ENCODE data around the gene ABO. TPM values are rescaled to one million over a fixed set of nuclear protein-coding genes. Genes with fewer than 3 reads are reported as not detected.
"Not testable (repeated sequence)": the region's sequence is repeated elsewhere in the genome, so short reads cannot be mapped to it uniquely, and the experiment has no call there.

The ABO gene
- not detected for total RNA-seq

DNA sequence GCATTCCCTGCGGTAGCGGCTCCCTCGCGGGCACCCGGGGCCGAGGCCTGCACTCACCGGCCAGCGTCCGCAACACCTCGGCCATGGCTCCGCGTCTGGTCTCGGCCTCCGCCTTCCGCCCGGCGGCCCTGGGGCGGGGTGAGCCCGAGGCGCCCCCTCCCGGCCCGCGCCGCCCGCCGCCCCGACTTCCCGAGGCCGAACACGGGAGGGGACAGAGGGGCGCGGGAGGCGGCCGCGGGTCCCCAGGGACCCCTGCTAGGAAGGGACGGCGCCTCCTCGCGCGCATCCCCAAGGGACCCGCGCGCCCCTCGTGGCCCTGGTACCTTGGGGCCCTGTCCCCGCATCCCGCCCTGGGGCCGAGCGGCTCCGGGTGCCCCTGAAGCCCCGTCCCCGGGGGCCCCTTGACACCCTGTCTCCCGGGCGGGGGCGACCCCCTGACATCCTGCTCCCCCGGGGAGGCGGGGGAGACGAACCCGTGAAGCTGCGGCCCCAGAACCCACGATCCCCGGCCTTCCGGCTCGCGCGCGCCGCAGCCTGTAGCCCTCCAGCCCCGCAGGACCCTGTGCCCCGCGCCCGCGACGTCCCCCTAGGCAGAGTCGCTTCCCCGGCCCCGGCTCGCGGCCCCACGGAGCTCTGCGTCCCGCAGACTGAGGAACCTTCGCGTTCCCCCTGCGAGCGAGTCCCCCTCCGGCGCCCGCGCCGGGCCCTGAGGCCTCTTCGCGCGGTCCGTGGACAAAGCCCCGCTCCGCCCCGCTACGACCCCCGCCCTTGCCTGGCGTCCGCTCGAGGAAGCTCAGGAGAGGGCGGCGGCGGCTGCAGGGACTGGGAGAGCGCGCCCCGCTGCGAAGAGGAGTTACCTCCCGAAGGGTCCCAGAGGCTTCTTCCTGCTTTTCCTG lies at the start of gene ABO:
Gene ABO (minus strand): TSS at position 97 of the 896 bp plus-strand sequence.
- DNase-seq, result no peak

DNA sequence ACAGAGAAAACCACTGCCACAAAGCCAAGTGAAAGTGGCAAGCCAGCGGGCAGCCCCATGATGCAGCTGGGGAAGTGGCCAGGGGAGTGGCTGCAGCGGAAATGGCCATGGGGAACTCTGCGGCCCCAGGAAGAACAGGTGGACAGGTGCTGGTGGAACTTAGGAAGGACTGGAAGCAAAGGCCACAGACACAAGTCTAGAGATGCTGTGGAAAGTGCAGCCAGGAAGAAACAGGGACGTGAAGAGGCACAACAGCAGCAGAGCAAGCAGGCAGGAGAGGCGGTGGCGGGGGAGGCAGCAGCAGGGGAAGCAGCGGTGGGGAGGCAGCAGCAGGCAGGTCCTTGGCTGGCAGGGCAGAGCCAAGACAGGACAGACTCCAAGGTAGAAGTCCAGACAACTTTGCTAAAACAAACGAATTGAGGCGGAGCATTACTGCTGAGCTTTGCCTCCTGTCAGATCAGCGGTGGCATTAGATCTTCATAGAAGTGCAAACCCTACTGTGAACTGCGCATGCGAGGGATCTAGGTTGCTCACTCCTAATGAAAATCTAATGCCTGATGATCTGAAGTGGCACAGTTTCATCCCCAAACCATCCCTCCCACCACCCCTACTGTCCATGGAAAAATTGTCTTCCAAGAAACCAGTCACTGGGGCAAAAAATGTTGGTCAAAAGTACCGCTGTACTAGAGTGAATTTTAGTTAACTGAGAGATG lies 49.1 kb upstream of the ABO start:
- no peak for DNase-seq

DNA sequence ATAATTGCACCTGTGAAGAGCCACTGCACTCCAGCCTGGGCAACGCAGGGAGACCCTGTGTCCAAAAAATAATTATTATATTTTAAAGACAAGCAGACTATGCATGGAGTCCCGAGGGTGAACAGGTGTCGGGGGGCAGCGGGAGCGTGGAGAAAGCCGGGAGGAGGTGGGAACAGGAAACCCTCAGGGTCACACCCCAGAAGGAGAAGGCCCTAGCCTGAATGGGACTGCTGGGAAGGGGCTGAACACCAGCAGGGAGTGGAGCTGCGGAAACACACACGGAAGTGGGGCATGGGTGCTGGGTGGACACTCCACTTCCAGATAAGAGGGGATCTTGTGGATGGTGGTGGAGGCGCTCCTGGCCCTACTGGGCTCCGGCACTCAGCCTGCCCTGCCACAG lies 48.2 kb upstream of the ABO start:
- no peak for DNase-seq

DNA sequence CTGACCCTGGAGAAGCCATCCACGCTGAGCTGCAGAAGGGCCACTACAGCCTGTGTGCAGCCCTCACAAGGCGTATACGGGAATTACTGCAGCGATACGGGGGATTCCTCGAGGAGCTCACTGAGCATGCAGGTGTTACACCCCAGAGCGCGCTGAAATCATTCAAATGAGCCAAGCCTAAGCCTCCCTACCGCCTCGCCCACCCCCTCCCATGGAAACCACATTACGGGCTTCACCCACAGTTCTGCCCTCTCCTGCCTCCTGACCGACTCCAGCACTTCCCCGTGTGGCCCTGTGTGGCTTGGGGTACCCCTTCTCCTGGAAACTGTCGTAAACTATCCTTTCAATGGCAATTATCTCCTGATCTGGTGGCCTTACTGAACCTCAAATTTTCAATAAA lies 47.7 kb upstream of the ABO start:
- DNase-seq, result no peak

DNA sequence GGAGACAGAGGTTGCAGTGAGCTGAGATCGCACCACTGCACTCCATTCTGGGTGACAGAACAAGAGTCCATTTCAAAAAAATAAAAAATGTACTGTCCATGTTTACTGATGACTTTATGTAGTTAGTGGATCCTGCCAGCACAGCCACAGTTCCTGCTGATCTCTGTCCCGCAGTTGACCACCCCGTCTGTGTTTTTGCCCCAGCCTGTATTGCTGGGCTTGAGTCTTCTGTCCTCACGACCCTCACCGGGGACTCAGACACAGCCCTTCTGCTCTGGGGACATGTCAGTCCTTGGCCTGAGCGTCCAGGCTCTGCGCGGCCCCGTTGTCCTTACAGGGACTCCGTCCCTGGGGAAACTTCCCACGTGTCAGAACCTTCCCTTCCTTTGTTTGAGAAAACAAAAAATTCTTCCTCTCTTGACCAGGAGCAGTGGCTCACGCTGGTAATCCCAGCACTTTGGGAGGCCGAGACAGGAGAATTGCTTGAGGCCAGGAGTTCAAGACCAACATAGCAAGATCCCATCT lies 46.5 kb upstream of the ABO start:
- DNase-seq, result no peak

DNA sequence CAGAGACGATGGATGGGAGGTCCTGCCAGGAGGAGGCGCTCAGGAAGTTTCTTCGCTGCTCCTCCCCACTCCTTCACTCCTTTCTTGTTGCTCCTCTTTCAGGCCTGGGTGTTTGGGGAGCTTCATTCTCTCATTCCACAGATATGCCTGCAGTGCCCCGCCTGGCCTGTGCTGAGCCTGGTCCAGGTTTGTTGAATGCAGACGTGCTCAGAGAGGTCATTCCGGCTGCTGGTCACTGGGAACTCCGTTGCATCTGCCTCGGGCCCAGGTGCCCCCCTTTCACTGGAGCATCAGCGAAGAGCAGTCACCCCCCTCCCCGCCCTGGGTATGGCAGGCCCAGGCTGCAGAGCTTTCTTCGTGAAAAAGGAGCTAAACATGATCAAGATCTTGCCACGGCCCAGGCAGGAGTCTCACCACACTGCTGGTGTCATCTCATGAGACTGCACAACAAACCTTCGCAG lies 45.5 kb upstream of the ABO start:
- DNase-seq, result no peak

DNA sequence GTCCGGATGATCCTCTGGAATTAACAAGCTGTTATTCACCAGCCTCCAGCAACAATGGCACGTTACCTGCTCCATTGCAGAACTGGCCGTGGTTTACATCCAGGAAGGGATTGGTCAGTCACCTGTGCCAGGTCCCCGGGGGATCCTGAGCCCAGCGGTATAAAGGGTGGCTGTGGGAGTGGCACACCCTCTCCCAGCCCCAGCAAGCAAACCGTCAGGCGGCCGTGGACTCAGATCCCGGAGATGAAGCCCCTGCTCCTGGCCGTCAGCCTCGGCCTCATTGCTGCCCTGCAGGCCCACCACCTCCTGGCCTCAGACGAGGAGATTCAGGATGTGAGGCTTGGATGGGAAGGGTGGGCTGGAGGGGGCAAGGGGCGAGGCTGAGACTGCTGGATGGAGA lies 42.5 kb upstream of the ABO start:
- DNase-seq, result not testable (repeated sequence)

DNA sequence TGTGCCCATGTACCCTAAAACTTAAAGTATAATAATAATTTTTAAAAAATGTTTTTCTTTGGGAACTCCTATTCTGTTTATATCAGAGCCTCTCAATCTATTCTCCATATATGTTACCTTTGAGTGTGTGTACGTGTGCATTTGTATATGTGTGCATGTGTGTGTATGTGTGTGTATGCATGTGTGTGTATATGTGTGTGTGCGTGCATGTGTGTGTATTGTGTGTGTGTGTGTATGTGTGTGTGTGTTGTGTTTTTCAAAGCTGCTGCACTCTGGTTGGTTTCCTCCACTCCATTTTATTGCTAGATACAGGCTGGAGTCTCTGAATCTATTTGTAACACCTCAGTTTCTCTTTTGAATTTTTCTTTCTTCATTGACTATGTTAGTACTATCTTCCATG lies 41.0 kb upstream of the ABO start:
- DNase-seq, result no peak

DNA sequence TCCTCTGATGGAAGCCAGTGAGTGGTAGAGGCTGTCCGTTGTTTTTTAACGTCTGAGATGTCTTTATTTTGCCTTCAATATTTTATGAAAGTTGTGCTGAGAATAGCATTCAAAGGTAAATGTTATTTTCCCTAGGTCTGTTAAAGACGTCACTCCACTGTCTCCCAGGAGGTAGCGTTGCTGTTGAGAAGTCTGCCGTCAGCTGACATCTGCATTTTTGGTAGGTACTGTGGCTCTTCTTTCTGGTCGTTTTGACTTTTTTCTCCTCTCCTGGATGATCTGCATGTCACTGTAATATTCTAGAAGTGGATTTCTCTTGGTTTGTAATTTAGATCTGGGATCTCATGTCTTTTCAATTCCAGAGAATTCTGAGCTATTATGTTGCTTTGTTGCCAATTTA lies 34.6 kb upstream of the ABO start:
- no peak for DNase-seq

DNA sequence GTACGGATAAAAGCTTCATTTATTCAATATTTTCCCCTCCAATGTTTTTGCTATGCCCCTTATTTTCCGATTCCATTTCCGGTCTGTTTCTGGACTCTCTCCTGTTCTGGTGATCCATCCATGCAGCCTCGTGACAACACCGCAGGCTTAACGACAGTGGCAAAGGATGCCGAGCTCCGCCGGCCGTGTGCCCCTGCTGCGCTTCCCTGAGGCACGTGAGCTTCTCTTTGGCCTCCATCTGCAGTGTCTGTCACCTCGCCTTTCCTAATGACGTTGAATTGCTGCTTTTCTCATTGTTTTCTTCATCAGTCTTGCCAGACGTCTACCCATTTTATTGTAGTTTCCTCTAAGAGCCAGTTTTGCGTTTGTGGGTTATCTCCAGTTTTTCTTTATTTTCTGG lies 32.3 kb upstream of the ABO start:
- no peak for DNase-seq

DNA sequence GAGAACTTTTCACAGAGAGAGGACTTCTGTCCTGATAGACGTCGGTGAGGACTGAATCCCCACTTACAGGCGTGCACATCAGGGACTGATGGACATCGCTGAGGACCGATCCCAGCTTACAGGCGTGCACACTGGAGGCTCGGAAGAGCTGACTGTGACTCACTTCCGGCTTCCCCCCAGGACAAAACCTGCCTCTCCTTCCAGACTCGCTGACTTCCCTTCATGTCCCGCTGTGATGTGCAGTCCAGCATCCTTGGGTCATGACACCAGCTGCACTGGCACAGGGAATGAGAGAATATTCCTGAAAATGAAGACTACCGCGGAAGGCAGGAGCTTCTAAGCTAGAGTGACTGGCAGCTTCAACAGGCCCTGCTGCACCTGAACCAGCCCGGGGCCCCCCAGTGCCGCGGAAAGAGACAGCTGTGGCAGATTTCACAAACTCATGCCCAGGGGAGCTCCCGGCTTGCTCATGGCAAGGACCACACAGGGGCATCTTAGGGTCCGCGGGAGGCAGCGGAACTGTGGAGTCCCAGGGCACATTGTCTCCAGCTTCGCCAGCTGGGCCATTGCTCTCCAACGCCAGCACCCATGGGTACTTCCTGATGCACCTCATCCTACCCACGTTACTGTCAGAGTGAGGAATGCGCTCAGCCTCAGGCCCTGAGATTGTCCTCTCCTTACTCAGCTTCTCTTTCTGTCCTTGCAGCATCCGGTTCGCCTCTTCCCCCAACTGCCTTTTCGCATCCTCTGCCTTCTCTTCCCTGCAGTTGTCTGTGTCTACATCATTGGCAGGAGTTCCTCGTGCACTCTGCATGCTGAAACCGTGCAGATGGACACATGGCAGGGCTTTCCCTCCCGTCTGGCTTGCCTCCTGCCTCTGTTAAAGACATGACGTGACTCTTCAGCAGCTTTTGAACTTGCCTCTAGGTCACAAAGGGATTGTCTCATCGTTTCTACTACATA lies 31.5 kb upstream of the ABO start:
- no peak for DNase-seq

DNA sequence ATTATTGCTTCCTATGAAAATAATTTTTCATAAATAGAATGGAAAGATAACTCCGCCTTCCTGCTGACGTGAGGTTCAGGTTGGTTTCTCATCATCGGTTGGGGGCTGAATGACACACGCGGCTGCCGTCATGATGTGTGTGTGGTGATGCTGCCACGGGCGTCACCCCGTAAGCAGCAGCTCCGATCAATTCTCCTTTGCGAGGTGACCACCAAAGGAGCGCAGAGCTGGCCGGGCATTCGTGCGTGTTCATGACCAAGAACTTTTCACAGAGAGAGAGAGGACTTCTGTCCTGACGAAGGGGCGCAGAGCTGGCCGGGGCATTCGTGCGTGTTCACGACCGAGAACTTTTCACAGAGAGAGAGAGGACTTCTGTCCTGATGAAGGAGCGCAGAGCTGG lies 30.7 kb upstream of the ABO start:
- no peak for DNase-seq

DNA sequence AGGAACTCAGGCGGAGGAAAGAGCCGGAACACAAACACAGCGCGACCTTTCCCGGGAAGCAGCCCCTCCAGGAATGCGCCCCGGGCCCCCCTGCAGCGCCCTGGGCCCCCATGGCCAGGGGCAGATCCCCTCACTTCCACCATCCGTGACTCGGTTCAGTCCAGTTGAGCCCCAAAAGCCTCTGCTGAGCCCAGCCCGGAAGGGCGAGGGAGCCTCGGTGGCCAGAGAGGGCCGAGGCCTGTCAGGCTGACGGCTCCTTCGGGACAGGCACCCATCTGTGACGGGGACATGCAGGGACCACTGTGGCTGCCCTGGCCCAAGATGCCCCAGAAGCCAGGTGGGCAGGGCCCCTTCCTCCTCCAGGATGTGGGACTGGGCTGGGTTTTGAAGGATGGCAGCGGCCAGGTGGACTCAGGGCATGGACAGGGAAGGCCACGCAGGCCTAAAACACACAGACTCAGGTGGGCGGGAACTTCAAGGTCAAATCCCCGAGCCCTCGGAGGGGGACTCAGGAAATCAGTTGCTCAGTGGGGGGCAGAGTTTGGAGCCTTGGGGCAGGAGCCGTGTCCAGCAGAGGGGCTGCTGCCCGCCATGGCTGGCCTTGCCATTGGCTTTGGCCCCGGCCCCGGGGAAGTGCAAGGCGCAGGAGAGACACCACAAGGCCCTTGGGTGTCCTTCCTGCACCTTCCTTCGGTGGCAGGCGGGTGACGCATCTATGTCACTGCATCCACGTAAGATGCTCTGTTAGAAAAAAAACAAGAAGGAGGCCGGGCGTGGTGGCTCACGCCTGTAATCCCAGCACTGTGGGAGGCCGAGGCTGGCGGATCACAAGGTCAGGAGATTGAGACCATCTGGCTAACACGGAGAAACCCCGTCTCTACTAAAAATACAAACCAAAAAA lies 29.7 kb upstream of the ABO start:
- no peak for DNase-seq

DNA sequence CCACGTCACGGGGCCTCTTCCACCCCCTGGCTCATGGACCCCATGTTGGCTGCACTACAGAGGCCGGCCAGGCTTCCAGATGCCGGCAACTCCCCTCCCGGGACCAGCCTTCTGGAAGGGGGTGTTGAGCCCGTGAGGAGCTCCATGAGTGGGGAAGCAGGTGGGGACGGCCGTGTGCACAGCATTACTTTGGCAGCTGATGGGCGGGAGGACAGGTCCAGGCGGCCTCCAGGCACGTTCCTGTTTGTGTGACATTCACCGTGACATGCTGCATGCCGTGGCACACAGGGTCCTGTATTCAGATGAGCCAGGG lies 29.1 kb upstream of the ABO start:
- no peak for DNase-seq

DNA sequence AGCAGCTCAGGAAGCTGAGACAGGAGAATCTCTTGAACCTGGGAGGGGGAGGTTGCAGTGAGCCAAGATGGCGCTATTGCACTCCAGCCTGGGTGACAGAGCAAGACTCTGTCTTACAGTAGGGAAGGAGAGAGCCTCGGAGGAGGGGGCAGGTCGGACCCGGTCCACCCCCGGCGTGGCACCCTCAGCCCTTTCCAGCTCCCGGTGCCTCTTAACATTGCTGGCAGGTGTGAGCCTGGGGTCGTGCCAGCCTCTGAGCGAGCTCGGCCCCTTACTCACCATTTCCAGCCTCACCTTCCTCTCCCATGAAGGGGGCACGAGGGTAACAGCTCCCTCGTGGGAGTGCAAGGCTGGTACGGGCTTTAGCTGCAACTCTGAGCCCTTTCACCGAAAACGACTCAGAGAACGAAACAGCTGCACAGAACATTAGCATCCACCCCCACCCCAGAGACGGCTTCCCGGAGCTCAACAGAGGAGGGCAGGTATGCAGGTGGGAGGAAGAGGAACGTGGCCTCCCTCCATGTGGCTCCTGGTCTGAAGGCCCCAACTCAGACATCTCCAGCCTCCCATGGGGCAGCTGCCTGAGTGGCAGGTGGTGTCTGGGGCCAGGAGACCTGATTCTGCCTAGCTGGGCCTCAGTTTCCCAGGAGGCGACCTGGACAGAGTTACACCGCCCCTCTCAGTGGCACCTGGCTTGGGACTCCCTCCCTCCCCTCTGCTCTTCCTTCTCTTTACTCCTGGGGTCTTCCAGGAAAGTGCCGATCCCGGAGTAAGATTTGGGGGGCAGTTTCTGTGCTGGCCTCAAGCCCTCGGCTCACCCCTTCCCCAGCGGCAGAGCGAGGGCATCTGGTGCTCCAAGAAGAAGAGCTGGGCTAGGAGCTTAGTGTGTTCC lies 28.5 kb upstream of the ABO start:
- DNase-seq, result no peak

DNA sequence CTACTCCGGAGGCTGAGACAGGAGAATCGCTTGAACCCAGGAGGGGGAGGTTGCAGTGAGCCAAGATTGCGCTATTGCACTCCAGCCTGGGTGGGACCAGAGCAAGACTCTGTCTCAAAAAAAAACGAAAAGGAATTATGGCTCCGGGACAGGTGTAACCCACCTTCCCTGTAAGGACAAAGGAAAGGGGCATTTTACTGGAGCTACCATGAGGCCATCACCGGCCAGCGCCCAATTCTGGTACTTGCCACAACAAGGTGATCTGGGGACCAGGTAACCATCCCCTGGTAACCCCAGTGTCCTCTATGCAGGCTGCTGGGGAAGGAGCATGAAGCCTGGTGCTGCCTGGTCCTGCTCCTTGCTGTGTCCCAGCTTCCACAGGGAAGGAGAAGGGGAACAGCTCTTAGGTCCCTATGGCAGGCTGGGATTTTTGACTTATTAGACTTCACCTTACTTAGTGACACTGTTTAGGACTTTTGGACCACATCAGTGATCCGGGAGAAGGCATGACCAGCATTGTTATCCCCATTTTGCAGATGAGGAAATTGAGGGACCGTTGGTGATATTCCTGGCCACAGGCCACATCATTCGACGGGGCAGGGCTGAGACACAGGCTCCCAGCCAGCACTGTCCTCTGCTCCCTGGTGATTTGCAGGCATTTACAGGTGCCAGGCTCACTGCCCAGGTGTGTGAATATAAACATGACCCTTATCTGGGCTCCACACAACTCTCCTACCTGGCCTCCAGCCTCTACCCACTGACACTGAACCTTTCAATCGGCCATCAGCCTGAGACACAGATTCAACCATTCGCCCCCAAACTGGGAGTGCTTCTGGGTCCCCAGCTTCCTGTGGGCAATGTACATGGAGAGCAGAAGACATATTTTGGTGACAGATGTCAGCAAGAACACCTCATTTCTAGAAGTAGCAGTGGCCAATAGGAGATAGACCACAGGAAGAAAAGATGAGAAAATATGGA lies 26.5 kb upstream of the ABO start:
- DNase-seq, result no peak

DNA sequence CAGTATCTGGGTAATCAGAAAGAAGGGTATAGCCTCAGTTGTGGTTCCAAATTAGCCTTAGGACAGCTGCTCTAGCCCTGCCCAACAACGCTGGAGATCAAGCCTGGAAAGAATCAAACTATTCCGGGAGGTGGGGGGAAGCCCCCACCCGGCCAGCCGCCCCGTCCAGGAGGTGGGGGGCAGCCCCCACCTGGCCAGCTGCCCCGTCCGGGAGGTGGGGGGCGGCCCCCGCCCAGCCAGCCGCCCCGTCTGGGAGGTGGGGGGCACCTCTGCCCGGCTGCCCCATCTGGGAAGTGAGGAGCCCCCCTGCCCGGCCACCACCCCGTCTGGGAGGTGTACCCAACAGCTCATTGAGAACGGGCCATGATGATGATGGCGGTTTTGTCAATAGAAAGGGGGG lies 25.0 kb upstream of the ABO start:
- not testable (repeated sequence) for DNase-seq

DNA sequence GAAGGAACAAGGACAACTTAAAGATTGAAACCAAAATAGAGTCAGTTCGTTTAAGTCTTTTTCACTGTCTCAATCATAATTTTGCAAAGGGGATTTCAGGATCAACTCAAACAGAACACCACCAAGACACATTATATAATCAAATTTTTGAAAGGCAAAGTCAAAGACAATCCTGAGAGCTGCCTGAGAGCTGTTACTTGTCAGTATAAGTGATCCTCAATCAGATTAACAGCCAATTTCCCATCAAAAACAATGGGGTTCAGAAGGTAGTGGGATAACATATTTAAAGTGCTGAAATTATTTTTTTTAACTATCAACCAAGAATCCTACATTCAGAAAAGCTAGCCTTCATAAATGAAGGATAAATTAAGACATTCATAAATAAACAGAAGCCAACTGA lies 19.3 kb upstream of the ABO start:
- DNase-seq, result no peak

DNA sequence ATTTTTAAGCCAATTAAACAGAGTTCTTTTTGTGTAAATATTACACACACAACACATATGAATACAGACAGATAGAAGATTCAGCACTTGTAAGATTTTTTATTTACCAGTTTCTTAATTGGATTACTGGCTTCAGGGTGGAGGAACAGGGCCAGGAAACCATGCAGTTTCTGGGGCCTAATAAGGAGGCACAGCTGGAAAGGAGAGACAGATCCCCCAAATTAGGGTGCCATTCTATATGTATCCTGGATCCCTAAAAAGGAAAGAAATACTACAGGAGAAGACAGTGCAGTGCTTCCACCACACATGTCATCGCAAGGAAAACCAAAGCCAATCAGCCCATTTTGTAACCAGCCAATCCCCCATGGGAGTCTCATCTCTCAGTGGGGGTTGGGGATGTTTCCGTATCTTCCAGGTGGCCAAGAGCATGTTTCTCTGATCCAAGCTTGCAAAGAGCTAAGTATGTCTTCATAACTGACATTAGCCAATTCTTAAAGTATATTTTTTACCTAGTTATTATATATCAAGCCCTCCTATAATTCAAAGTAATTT lies 15.8 kb upstream of the ABO start:
- no peak for DNase-seq

Data from effector CD4-positive, alpha-beta T cell (primary cell).